ENCODE data around the gene HIC1.

- no peak for TF ChIP-seq CTCF (conservative IDR thresholded peaks at IDR 0.05; ENCODE audit: low read depth, low read length)
- TF ChIP-seq RAD21 (IDR thresholded peaks at IDR 0.05; ENCODE audit: low read length), result no peak
- TF ChIP-seq POLR2A (IDR thresholded peaks at IDR 0.05; ENCODE audit: low read depth, low read length), result no peak
These were observed 37.4 kb downstream of the HIC1 start for GRCh38 chr17:2092253-2092652.
